HG03064 (cell line): ENCODE data around the gene BEND2.
"Not testable (repeated sequence)": the region's sequence is repeated elsewhere in the genome, so short reads cannot be mapped to it uniquely, and the experiment has no call there.

ENCODE experiments used
- ATAC-seq: cut with Tn5 transposase; IDR thresholded peaks from one replicate; pipeline ENCODE4 v1.9.1; 2021; ENCODE audit warnings: low read depth; ENCODE audit not compliant: unreplicated experiment

Gene BEND2

DNA sequence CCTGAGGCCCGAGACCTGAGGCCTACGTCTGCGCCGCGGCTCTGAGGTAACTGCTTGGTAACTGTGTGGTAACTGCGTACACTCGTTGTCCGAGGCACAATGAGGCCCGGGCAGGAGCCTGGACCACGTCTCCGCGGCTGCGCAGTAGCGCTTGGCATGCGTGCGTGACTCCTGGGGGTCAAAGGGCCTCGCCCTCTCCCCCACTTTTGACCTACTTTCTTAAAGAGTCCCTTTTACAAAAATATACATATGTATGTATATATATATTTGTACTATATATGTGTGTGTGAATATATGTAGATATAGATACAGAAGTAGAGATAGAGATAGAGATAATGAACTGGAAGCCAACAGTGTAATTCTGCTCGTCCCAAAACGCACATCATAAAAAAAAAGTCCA is at the start of gene BEND2:
BEND2 (minus strand) TSS at position 101 of the 400 bp plus-strand sequence. CDS start 136 bp downstream, outside the sequence.
- ATAC-seq, result no peak

DNA sequence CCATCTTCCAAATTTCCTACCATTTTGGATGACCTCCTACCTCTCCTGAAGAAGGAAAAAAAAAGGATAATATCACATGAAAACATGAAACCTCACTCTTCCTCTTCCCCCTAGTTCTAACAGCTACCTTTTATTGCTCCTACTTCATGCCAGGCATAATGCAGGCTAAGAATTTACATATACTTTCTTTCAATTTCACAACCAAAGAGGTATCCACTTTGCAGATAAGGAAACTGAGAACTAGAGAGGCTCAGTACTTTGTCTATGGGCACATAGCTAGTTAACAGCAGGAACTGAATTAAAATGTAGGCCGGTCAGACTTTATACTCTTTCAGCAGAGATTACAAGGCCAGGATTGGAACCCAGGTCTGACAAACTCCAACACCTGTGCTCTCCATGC is 34.4 kb upstream of the BEND2 start:
- no peak for ATAC-seq

DNA sequence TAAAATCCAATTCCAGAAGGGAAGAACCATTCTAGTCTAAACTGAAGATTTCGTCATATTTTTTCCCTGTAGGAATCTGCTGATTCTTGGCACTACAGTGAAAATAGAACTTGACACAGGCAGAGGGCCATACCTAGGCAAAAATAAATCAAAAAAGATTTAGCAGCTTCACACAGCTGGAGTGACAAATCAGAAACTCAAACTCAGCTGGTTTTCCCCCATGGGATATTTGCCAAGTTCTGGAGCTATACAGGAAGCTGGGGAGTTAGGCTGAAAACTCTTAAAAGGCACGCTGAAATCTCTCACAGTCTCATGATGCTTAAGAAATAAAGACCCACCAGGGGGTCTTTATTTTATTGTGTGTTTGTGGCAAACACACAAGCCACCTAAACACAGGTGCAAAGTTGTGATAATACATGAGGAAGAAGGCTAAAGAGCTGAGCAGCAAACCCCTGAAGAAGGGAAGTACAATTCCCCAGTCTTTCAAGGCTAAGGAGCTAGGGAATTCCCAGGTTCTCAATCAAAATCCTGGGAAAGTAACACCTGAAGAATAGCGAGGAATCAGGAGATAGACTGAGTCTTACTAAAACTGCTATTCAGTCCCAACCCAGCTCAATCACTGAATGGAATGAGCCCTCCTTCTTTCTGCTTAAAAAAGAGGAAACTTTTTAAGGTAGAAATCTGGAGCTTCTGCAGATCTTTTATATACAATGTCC is 32.1 kb upstream of the BEND2 start:
- no peak for ATAC-seq

DNA sequence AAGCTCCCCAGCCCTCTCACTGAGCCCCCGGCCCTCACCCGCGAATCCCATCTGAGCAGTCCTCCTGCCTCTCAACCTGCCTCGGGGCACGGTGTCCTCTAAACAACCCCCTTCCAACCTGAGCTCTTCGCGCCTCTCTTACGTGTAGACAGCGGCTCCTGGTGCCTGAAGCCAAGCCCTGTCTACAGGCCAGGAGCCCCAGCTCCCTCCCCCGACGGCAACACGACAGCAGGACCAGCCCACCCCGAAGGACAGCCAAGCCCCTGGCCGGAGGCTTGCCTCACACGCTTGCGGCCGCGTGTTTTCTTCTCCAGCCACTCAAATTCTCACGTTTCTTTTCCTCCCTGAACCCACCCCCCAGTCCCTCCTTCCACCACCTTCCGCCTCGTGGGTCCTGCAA is 9.0 kb upstream of the BEND2 start:
- ATAC-seq, result not testable (repeated sequence)

DNA sequence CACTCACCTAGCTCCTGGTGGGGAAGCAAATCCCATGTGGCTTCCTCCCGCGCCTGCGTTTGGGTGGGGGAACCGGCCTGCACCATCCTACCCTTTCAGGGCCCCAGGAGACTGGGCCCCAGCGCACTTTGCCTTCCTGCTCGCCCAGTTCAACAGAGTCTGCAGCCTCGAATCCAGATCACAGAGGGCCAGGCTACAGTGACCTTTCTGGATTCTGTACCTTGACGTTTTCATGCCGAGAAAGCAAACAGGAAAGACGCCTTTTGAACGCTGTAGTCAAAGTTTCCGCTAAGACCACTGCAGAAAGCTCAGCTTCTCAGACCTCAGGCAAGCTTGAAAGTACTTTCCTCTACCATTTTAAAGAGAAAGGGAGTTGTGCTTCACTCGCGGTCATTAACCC is 7.4 kb upstream of the BEND2 start:
- ATAC-seq, result no peak

DNA sequence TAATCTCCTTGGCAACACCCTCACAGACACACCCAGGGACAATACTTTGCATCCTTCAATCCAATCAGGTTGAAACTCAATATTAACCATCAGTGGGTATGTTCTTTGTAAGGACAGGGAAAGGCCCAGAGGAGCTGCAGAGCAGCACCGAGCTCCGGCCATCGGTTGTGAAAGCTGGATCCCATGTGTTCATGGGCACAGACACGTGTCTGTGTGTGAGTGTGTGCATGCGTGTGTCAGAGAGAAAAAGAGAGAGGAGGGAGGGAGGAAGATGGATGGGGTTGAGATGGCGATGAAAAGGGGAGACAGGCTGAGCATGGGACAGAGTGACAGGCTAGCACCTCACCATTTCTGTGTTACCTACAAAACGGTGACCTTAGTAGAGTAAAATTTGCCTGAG is 6.8 kb upstream of the BEND2 start:
- no peak for ATAC-seq

DNA sequence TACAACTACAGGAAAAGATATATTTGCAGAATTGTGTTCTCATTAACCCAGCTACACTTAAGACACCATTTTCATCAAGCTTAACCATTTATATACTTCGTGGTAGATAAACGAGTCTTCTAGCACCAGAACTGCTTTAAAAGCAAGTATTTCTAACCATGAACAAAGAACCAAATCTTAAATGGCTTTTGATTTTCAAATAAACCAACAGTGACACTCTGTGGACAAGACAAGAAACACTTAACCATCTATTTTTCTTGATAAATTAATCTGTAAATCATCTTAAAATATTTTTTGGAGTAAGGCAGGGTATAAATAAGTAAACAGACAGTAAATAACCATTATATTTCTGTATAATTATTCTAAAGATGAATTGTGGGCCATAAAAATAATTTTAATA is 10.2 kb downstream of the BEND2 start:
- no peak for ATAC-seq

DNA sequence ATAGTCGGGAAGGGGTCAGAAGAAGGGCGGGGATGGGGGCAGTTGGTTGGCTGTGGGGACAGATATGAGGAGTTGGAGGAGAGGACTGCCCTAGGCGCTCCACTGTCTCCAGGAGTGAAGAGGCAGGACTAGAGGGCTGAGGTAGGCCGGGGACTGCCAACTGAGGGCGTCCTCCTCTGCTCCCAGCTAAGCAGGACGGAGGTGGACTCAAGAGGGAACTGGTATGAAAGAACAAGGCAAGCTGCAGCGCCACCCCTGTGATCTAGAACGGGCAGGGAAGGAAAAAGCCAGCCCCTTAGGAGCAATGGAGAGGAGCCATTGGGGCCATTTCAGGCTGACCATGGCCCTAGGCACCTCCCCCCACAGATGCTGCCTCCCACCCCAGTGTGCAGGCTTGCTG is 14.0 kb downstream of the BEND2 start:
- ATAC-seq, result no peak

DNA sequence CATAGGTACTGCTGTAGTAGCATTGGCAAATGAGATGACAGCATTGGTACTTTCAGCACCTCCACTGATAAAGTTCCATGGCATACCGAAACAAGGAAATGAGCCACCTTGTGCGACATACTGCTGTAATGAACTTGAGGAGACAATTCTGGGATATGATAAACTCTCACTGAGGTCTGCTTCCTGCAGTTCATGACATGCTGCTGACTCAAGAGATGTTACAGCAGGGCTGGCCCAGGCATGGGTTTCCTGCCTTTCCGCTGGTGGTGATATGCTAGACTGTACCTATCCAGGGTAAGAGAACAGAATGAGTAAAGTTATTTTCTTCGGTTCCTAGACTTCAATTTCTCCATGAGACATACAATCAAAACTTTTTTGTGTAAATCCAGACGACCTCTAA is 17.1 kb downstream of the BEND2 start:
- ATAC-seq, result no peak

DNA sequence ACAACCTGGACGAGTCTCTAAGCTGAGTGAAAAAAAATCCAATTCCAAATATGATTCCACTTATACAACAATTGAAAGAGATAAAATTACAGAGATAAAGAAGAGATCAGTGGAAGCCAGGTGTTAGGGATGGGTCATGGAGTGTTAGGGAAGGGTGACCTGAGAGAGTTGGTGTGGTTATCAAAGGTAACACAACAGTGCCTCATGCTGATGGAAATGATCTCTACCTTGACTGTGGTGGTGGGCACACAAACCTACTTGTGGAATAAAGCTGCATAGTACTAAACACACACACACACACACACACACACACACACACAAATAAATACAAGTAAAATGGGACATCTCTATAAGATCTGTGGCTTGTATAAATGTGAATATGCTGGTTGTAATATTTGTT is 26.0 kb downstream of the BEND2 start:
- no peak for ATAC-seq

DNA sequence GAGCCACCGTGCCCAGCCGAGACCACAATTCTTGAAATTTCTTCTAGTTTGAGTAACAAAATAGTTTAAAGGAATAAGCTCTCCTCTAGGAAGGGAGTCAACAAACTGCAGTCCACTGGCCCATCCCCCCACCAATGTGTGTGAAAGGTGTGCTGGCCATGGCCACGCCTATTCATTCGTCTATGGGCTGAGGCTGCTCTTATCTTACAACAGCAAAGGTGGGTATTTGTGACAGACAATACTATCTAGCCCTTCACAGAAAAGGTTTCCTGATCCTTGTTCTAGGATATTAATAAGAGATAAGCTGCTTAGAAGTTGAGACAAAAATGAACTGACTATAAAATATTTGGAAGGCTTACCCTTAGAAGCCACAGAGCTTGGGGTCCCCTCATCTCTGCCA is 41.2 kb downstream of the BEND2 start:
- ATAC-seq, result no peak

DNA sequence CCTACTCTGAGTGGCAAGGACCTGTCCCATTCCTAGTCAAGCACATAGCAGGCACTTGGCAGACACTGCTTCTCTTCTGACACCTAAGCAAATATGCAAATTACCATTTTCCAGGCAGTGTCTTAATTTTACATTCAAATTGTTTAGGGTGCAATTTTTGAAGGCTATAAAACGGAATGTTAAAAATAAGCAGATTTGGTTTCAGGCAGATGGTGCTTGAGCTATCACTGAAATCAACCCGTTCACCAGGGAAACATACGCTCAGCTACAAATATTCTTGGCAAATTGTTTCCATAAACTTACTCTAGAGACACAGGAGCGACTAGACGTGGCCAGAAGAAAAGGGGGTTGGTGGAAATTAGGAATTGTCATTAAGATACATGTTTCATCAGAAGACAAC is 45.7 kb downstream of the BEND2 start:
- no peak for ATAC-seq

DNA sequence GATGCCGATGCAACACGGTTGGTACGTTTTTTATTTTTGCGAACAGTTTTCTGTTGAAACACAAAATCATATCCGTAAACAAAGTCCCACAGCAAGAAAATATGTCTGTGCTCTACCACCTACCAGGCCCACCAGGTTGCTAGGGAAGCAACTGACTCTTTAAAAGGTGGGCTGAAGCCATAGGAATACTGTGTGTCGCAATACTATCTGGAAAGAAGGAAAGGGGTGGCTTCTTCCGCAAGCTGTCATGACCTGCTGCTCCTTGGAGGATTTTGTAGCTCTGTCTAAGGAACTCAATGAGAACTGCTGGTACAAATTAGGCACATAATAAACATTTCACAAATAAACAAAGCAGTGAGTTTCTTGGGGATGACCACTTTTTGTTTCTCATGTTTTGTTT is 46.5 kb downstream of the BEND2 start:
- ATAC-seq, result no peak

DNA sequence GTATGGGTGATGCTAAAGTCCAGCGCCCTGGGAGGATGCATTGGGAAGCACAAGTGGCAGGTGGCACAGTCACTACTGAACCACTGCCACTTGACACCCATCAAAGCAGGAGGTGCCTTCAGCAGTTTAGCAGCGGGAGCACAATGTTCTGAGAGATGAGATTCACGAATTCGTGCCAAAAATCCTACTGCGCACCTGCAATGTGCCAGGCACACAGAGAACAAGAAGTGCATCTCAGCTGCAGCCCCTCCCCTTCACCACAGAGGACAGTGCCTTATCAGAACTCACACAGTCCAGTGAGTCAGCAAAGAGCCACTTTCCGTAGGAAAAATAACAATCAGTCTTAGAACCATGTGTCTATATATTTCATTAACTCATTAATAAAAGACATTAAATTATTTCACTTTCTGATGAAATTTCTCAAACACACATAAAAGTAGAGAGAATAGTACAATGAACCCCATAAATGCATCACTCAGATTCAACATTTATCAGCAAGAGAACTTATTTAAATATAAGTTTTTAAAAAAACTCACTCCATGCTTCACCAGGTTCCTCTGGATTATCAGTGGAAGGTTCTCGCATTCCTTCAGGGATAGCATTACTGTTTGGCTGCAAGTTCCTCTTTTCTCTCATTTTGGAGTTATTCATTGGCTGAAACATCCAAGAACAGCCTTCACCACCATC is 47.0 kb downstream of the BEND2 start:
- no peak for ATAC-seq

DNA sequence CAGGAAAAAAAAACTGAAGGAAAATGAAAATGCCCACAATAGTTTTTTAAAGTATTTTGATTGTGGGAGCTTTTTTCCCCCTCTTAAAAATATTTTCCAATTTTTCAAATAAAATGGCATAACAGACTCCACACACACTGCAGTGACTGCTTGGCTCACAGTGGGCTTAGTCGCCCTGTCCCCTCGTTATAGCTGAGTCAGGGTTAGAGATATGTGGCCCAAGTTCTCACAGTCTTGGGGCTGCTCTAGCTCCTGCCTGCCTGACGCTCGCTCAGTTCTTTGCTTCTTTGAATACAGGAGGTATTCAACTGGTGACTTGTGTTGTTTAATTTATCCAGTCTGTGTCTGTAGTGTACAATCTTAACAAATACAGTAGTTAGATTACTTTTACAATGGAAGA is 47.7 kb downstream of the BEND2 start:
- no peak for ATAC-seq

DNA sequence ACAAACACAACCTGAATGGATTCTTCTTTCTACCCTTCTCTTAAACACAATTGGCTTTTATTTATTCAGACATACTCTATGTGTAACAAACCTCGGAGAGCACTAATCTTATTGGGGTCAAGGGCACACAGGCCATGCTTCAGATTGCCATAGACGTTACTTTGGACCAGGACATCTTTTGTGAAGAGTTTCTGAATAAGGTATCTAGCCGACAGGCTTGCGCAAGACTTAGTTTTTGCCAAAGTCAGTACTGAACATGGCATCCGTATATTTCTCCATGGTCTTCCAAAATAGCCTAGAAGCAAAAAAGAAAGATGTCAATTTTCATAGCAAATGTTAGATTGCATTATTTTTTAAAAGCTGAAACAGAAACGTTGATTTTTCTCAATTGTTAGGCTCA is 49.8 kb downstream of the BEND2 start:
- ATAC-seq, result no peak

DNA sequence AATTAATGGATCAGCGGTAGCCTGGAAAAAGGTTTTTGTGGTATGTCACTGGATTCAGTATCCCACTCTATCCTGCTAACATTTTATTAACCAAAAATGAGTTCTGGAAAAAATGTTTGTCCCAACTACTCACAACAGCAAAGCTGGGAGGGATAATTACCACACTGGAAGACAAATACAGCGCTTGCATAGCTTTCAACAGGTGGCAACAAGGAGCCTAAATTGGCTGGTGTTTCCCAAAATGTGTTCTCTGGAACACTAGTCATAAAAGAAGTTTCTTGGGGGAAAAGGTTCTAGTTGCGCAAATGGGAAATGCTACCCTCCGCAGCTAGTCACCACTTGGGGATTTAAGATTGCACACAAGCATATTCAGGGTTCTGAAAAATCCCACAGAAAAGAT is 54.6 kb downstream of the BEND2 start:
- no peak for ATAC-seq

DNA sequence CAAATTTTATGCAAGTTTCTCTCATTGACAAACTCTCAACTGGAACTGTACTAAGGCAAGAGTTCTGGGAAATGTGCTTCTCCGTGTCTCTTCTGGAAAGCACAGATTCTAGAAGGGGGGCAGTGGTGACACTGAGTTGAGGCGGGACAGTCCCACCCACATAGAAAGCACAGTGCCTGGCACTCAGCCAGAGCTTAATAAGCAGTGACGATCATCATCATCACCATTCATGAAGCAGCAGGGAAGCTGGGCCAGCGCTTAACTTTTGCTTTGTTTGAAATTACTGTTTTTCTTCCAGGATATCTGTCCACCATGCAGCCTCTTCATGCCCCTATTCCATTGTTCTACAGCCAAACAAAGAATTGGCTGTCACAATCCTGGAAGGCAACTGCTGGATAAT is 60.3 kb downstream of the BEND2 start:
- no peak for ATAC-seq

DNA sequence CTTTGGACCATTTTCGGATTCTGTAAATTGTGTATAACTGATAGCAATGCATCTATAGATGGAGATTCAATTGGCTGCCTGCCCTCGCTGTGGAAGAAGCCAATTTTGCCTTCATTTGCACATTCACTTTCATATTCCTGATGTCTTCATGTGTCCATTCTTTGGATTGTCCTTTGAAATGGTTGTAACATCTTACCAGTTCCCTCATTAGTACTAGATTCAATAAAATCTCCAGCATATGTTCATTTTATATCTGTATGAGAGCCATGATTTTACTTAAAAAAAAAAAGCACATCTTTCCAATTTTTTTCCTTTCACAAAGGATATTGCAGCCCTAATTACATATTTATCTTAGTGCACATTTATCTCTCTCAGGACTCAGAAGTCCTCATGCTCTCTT is 61.7 kb downstream of the BEND2 start:
- no peak for ATAC-seq

DNA sequence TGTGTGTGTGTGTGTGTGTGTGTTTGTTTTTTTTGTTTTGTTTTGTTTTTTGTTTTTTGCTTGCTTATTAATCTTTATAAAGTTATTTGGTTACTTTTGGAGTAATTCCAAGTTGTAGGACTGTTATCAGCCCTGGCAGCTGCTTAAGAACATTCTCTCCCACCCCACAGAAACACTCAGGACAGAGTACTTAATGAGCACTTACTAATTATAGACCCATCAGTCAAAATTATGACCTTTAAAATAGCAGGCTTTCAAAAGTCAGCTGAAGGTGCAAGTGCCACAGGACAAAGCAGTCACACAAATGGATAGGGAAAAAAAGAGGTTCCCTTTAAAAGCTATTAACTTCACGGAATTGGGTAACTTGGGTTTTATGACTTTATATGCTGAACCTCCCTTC is 69.0 kb downstream of the BEND2 start:
- no peak for ATAC-seq

DNA sequence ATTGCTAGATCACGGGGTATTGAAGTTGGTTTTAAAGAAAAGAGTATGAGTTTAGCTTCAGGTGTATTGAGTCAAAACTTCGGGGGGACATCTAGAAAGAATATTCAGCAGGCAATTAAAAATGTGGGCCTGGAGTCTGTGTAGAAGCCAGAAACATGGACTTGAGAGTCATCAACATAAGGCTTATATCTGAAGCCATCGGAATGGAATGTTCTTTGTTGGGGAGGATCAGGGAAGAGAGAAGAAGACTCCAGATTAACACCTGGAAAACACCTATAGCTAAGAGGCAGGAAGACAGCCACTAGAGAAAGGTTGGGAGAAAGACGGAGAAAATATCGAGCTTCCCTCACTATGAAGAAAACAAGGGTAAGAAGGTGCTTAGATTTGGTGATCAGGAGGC is 69.5 kb downstream of the BEND2 start:
- no peak for ATAC-seq

DNA sequence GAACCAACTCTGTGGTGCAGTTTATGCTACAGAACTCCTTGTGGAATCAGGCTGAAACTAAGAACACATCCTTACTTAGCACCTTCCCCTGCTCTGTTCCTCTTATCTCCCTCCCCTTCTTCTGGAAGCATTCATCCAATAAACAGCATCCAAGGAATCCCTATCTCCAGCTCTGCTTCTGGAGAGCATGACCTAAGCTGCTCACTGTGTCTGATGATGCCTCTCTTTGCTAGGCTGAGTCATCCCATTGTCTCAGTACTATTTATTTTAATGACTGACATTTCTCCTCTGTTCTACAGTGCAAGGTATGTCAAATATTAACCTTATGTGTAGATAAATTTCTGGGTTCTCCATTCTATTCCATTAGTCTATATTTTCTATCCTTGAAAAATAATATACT is 71.2 kb downstream of the BEND2 start:
- no peak for ATAC-seq
